ENCODE results near the gene ANTXR2.
A peak's percentile ranks its signal among the peaks of the same experiment; 100 is the strongest.
"Not testable (repeated sequence)": the region's sequence is repeated elsewhere in the genome, so short reads cannot be mapped to it uniquely, and the experiment has no call there.

Gene ANTXR2

GRCh38 chr4:79918292-79918691 is 154.7 kb downstream of the ANTXR2 start:
- no peak for DNase-seq (ENCODE audit: low read depth in 2 of 2)

GRCh38 chr4:79917246-79917645 is 155.8 kb downstream of the ANTXR2 start:
- peak; percentile 13 to 14 for DNase-seq (ENCODE audit: low read depth in 2 of 2)

- no peak for DNase-seq (ENCODE audit: low read depth in 2 of 2)
Observed at GRCh38 chr4:79915246-79915645, 157.8 kb downstream of the ANTXR2 start.

- DNase-seq (ENCODE audit: low read depth in 2 of 2) = peak in 1 of 2 experiments; percentile 9
Observed at GRCh38 chr4:79913581-79913980, 159.4 kb downstream of the ANTXR2 start.

GRCh38 chr4:79907001-79907400 is 166.0 kb downstream of the ANTXR2 start:
- no peak for DNase-seq (ENCODE audit: low read depth in 2 of 2)

- DNase-seq (ENCODE audit: low read depth in 2 of 2) = no peak
Observed at GRCh38 chr4:79906303-79906702, 166.7 kb downstream of the ANTXR2 start.

GRCh38 chr4:79905212-79905611 is 167.8 kb downstream of the ANTXR2 start:
- DNase-seq (ENCODE audit: low read depth in 2 of 2) = no peak

GRCh38 chr4:79904331-79904730 is 168.7 kb downstream of the ANTXR2 start:
- no peak for DNase-seq (ENCODE audit: low read depth in 2 of 2)

- no peak for DNase-seq (ENCODE audit: low read depth in 2 of 2)
Observed at GRCh38 chr4:79900182-79900581, 172.8 kb downstream of the ANTXR2 start.

GRCh38 chr4:79899481-79899880 is 173.5 kb downstream of the ANTXR2 start:
- no peak for DNase-seq (ENCODE audit: low read depth in 2 of 2)

- no peak for DNase-seq (ENCODE audit: low read depth in 2 of 2)
Observed at GRCh38 chr4:79898055-79898454, 175.0 kb downstream of the ANTXR2 start.

- DNase-seq (ENCODE audit: low read depth in 2 of 2) = no peak
Observed at GRCh38 chr4:79897174-79897573, 175.9 kb downstream of the ANTXR2 start.

- DNase-seq (ENCODE audit: low read depth in 2 of 2) = no peak
Observed at GRCh38 chr4:79893456-79893855, 179.6 kb downstream of the ANTXR2 start.

- DNase-seq (ENCODE audit: low read depth in 2 of 2) = not testable (repeated sequence)
Observed at GRCh38 chr4:79889026-79889425, 184.0 kb downstream of the ANTXR2 start.

GRCh38 chr4:79886557-79886956 is 186.5 kb downstream of the ANTXR2 start:
- peak in 1 of 2 experiments; percentile 6 for DNase-seq (ENCODE audit: low read depth in 2 of 2)

- no peak for DNase-seq (ENCODE audit: low read depth in 2 of 2)
Observed at GRCh38 chr4:79886021-79886420, 187.0 kb downstream of the ANTXR2 start.

- no peak for DNase-seq (ENCODE audit: low read depth in 2 of 2)
Observed at GRCh38 chr4:79883290-79883689, 189.7 kb downstream of the ANTXR2 start.

- DNase-seq (ENCODE audit: low read depth in 2 of 2) = peak in 1 of 2 experiments; percentile 20
Observed at GRCh38 chr4:79882806-79883205, 190.2 kb downstream of the ANTXR2 start.

- no peak for DNase-seq (ENCODE audit: low read depth in 2 of 2)
Observed at GRCh38 chr4:79881407-79881806, 191.6 kb downstream of the ANTXR2 start.

GRCh38 chr4:79877511-79877910 is 195.5 kb downstream of the ANTXR2 start:
- DNase-seq (ENCODE audit: low read depth in 2 of 2) = no peak

- DNase-seq (ENCODE audit: low read depth in 2 of 2) = no peak
Observed at GRCh38 chr4:79875344-79875899, 197.6 kb downstream of the ANTXR2 start.

- DNase-seq (ENCODE audit: low read depth in 2 of 2) = no peak
Observed at GRCh38 chr4:79874197-79874596, 198.8 kb downstream of the ANTXR2 start.

- DNase-seq (ENCODE audit: low read depth in 2 of 2) = no peak
Observed at GRCh38 chr4:79872738-79873137, 200.3 kb downstream of the ANTXR2 start.

GRCh38 chr4:79871961-79872360 is 201.1 kb downstream of the ANTXR2 start:
- DNase-seq (ENCODE audit: low read depth in 2 of 2) = no peak

Data from fibroblast of skin of left quadriceps (primary cell).